A549 (cell line): ENCODE data around the gene NNT.
"Not testable (repeated sequence)": the region's sequence is repeated elsewhere in the genome, so short reads cannot be mapped to it uniquely, and the experiment has no call there.

Experiments used
- CTCF ChIP-seq: fragments of >200 bp; sonication (Bioruptor Twin); formaldehyde crosslinking; IDR thresholded peaks from 3 replicates; pipeline ENCODE4 v1.5.1; 2016
- EP300 ChIP-seq, 2 experiments: fragments of >200 bp; sonication (Bioruptor Twin); formaldehyde crosslinking; IDR thresholded peaks; 2 replicates in 1 of 2; 3 replicates in 1 of 2; pipeline ENCODE4 v1.6.1; 2016 to 2017
- ESRRA ChIP-seq: fragments of 150-350 bp; IDR thresholded peaks from 2 replicates; pipeline ENCODE4 v1.6.1; 2014; ENCODE audit warnings: mild to moderate bottlenecking, low read length, borderline replicate concordance
- MAZ ChIP-seq: fragments of 150-350 bp; IDR thresholded peaks from 2 replicates; pipeline ENCODE4 v1.6.1; 2014; ENCODE audit warnings: antibody characterized with exemption, low read depth, low read length, borderline replicate concordance
- POLR2A ChIP-seq: IDR thresholded peaks from 2 replicates; pipeline ENCODE4 v1.6.1; 2012; ENCODE audit warnings: mild to moderate bottlenecking, low read length
- REST ChIP-seq: fragments of 200-600 bp; sonication (generic); IDR thresholded peaks from 2 replicates; pipeline ENCODE4 v1.6.1; 2016; ENCODE audit warnings: antibody characterized with exemption, mild to moderate bottlenecking, moderate library complexity
- SREBF2 ChIP-seq: fragments of 450-650 bp; IDR thresholded peaks from 2 replicates; pipeline ENCODE4 v1.6.1; 2014; ENCODE audit warnings: mild to moderate bottlenecking, moderate library complexity

GRCh38 chr5:43556607-43556856 lies 46.4 kb upstream of the NNT start:
- TF ChIP-seq POLR2A; SREBF2; CTCF; EP300 (IDR thresholded peaks at IDR 0.05); REST; MAZ; ESRRA: not testable (repeated sequence)
